Activated T-cell treated with anti-CD3 and anti-CD28 coated beads, Interleukin-2, amount 50 U/mL, for 24 hours (primary cell): ENCODE data around the gene PM20D2.

ENCODE experiments used
- DNase-seq: peaks from one replicate; pipeline ENCODE4 v3.0.0-alpha.2; 2020
- H3K27ac Mint-ChIP-seq: 2 replicates; pipeline ENCODE4 v1.8.0; 2020; ENCODE audit warnings: mild to moderate bottlenecking, mixed read lengths
- H3K27me3 Mint-ChIP-seq: 2 replicates; pipeline ENCODE4 v1.8.0; 2020; ENCODE audit warnings: mixed read lengths
- H3K36me3 Mint-ChIP-seq: 2 replicates; pipeline ENCODE4 v1.8.0; 2020; ENCODE audit warnings: low read depth, mixed read lengths
- H3K4me1 Mint-ChIP-seq: 2 replicates; pipeline ENCODE4 v1.8.0; 2020; ENCODE audit warnings: low read depth, mixed read lengths
- H3K4me3 Mint-ChIP-seq: 2 replicates; pipeline ENCODE4 v1.8.0; 2020; ENCODE audit warnings: mild to moderate bottlenecking, moderate library complexity, mixed read lengths
- H3K9me3 Mint-ChIP-seq: 2 replicates; pipeline ENCODE4 v1.8.0; 2020; ENCODE audit warnings: mixed read lengths

Gene PM20D2

GRCh38 chr6:89134723-89135122 is 11.1 kb upstream of the PM20D2 start:
- no peaks in the 10 kb centered on the region for H3K9me3 Mint-ChIP-seq
- no peak for DNase-seq
- no peaks in the 10 kb centered on the region for H3K36me3 Mint-ChIP-seq
- no peak overlapping the region for H3K4me3 Mint-ChIP-seq
- no peaks in the 10 kb centered on the region for H3K27me3 Mint-ChIP-seq
- H3K4me1 Mint-ChIP-seq = no peaks in the 10 kb centered on the region
- no peak overlapping the region for H3K27ac Mint-ChIP-seq

DNA sequence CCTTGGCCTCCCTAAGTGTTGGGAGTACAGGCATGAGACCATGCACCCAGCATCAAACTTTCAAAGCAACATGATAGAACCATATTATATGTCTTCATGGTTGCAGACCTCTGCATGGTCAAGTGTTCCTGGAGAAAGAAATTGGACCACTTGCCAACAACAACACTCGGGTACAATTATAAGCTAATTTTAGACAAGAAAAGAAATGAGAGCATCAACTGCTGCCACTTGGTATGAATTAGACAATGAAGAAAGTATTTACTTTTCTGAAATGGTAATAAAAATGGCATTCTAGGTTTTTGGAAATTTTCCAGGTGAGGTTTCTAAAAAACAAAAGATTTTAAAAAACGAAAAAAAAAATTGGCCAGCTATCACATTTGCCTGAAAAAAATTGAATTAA is 7.7 kb upstream of the PM20D2 start:
- Mint-ChIP-seq H3K36me3 (no peaks in the 10 kb centered on the region), H3K4me1 (no peaks in the 10 kb centered on the region), H3K4me3 (no peak overlapping the region), H3K27ac (no peak overlapping the region), H3K9me3 (no peaks in the 10 kb centered on the region), H3K27me3 (no peaks in the 10 kb centered on the region)
- DNase-seq = no peak

DNA sequence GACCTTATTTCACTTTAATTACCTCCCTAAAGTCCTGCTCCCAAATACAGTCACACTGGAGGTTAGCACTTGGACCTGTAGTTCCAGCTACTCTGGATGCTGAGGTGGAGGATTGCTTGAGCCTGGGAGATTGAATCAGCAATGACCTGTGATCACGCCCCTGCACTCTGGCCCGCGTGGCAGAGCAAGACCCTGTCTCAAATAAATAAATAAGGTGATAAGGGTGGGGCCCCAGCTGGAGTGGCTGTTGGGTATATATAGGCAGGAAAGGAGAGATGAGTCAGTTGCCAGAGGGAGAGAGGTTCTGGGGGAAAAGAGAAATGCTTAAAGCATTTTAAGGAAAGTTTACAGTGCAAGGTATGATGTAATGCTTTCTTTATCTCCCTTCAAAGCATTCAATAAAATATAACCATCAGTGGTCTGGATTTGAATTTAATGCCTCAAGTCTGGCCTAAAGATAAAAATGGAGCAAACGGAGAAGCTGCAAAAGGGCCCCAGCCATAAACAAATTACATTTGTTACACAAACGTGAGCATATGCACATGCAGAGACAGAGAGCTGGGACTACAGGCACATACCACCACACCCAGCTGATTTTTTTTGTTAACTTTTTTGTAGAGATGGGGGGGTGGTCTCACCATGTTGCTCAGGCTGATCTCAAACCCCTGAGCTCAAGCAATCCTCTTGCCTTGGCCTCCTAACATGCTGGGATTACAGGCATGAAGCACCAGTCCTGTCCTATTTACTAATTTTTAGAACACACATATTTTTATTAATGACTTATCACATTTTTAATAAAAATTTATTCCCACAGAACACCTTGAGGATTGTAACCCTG is 6.1 kb upstream of the PM20D2 start:
- Mint-ChIP-seq H3K9me3 (no peaks in the 10 kb centered on the region), H3K4me3 (no peak overlapping the region), H3K4me1 (peaks cover 6% of the 10 kb centered on the region), H3K27me3 (no peaks in the 10 kb centered on the region), H3K27ac (no peak overlapping the region), H3K36me3 (no peaks in the 10 kb centered on the region)
- DNase-seq = no peak

DNA sequence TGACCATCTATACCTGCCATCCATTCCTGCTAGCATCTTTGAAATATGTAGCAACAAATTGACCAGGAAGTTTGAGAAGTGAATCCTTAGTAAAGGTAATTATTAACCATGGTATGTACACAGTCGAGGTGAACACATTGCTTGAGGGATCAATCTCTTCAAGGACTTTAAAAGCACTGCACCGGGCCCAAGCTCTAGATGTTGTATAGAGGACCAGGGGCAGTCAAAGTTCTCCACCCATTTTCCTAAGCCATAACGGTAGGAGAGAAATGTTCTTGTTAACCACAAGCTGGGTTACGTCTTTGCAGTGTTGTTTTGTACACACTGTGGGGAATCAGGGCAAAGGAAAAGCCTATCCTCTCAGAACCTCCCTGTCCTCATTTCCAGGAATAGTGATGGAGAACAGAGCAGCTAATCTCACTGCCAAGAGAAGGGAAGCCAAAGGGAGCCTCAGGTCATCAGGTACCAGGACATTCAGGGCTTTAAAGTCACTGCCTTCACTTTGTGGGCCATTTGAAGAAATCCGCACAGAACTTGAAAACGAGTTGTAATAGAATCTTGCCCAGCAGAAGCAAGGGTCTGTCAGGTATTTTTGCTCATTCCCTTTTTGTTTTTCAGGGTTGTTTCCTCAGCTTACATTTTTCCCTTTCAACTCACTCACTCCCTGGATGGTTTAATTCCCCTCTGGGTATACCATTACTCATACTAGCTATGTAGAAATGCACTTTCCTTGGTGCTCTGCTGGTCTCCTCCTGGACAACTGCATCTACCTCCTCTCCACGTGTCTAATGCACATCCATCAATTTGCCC is 5.3 kb upstream of the PM20D2 start:
- Mint-ChIP-seq H3K27me3 (no peaks in the 10 kb centered on the region), H3K9me3 (no peaks in the 10 kb centered on the region), H3K4me1 (peaks cover 13% of the 10 kb centered on the region), H3K27ac (no peak overlapping the region), H3K4me3 (no peak overlapping the region), H3K36me3 (no peaks in the 10 kb centered on the region)
- DNase-seq = no peak

GRCh38 chr6:89144354-89144906 is 1.4 kb upstream of the PM20D2 start:
- DNase-seq = no peak
- H3K4me1 Mint-ChIP-seq = peaks cover 37% of the 10 kb centered on the region
- H3K9me3 Mint-ChIP-seq = no peaks in the 10 kb centered on the region
- H3K27ac Mint-ChIP-seq = no peak overlapping the region
- H3K36me3 Mint-ChIP-seq = peaks cover 22% of the 10 kb centered on the region
- H3K4me3 Mint-ChIP-seq = no peak overlapping the region
- no peaks in the 10 kb centered on the region for H3K27me3 Mint-ChIP-seq

DNA sequence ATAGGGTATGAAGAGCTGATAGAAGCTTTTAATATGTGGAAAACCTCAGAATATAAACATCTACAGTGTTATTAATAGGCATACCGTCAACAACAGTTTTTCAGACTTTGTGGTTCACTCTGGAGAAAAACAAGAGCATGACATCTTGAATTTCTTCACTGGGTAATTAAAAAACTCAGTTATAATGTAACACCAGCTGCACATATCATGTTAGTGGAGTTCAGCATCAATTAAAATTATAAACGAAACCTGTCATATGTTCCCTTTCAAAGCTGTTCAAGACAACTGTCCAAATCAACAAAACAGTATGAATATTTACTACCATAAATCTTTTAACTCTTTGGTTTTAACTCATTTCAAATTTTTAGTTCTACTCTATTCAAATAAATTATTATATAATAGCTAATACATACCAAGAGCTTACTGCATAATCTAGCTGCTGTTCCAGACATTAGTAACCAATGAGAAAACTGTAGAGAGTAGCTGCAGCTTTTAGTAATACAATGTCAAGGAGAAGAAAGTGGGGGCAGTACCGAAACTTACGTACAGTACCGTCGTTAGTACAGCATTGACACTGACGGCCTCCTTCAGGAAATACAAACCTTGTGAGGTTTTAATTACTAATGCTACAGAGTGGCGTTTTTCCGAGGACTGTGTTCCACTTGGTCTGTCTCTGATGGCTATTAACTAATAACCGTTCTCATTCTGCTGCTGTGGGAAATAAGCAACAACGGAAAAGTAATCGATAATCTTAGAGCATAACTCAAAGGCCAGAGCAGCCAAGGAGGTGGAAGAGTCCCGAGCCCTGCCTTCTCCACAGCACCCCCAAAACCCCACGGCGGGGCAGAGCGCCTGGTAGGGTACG is 532 bp upstream of the PM20D2 start:
- Mint-ChIP-seq H3K36me3 (peaks cover 31% of the 10 kb centered on the region), H3K4me1 (peaks cover 43% of the 10 kb centered on the region), H3K27ac (peak overlapping the region; percentile 96), H3K27me3 (no peaks in the 10 kb centered on the region), H3K9me3 (no peaks in the 10 kb centered on the region), H3K4me3 (peak overlapping the region; percentile 81)
- DNase-seq = no peak

DNA sequence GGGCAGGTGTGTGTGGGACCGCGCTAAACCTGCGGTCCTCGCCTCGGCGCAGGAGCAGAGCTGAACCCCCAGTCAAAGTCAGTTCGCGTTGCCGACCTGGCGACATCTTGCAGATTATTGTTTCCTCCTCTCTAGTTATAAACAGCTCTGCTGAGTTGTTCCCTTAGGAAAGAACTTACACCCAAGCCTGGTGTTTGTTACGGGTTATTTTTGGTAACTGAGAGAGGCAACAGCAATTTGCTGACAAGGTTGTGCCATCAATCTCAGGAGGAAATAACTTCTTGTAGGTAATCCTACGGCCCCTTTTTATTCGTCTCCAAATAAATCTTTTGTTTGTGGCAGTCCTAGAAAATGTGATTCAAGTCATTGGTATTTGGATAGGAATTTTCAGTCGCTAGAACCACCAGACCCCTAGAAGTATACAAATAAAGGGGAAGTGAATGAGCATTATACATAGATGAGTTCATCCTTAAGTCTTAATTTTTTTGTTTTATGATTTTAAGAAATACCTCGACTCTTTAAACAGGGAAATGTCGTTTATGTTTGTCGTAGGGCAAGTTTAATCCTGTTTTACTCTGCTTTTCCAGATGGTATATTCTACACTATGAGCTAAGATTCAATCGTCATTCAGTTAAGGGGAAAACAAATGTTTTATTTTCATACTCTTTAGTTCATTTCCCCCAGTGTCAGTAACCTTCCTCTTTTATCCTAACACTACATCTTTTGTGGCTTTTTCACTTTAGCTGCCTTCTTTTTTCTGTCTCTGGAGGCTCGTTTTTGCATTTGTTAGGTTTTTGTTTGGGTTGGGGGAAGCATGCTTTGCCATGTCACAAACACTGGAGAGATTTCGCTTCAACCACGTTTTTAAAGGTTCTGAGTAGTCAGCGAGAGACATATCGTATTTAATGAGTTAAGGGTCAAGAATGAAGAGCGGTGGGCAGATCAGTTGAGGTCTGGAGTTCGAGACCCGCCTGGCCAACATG is 1.2 kb downstream of the PM20D2 start:
- no peaks in the 10 kb centered on the region for H3K27me3 Mint-ChIP-seq
- no peak for DNase-seq
- no peaks in the 10 kb centered on the region for H3K9me3 Mint-ChIP-seq
- H3K36me3 Mint-ChIP-seq = peaks cover 40% of the 10 kb centered on the region
- peak overlapping the region; percentile 90 for H3K27ac Mint-ChIP-seq
- H3K4me1 Mint-ChIP-seq = peaks cover 43% of the 10 kb centered on the region
- peak overlapping the region; percentile 79 for H3K4me3 Mint-ChIP-seq

DNA sequence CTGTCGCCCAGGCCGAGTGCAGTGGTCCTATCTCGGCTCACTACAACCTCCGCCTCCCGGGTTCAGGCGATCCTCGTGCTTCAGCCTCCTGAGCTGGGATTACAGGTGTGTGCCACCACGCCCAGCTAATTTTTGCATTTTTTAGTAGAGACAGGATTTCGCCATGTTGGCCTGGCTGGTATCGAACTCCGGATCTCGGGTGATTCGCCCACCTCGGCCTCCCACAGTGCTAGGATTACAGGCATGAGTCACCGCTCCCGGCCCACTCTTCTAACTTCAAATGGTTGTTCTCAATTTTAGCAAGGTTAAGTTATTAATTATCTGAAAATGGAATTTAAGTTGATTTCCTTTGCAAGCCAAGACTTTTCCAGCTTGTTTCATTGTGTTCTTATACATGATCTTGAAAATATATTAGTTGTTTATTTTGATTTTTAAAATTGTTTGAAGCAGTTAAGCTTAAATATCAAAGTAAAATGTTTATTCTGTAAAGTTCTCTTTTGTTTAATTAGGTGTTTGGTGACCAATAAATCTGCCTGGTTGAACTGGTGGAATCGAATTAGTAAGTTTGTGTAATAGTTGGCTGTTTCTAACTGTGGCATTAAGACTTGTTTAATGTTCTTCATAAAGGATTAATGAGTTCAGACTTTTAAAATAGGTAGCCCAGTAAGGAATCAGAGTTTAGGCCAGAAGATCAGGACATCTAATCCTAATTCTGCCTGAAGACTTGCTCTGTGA is 2.3 kb downstream of the PM20D2 start:
- H3K4me3 Mint-ChIP-seq = peak overlapping the region; percentile 59
- H3K9me3 Mint-ChIP-seq = no peaks in the 10 kb centered on the region
- no peaks in the 10 kb centered on the region for H3K27me3 Mint-ChIP-seq
- H3K4me1 Mint-ChIP-seq = peaks cover 43% of the 10 kb centered on the region
- H3K36me3 Mint-ChIP-seq = peaks cover 48% of the 10 kb centered on the region
- peak; percentile 47 for DNase-seq
- H3K27ac Mint-ChIP-seq = no peak overlapping the region

GRCh38 chr6:89154131-89154530 is 8.3 kb downstream of the PM20D2 start:
- Mint-ChIP-seq H3K4me3 (no peak overlapping the region), H3K27ac (no peak overlapping the region), H3K4me1 (peaks cover 9% of the 10 kb centered on the region), H3K27me3 (no peaks in the 10 kb centered on the region), H3K36me3 (peaks cover 72% of the 10 kb centered on the region), H3K9me3 (no peaks in the 10 kb centered on the region)
- DNase-seq = no peak

GRCh38 chr6:89160331-89161092 is 14.7 kb downstream of the PM20D2 start:
- Mint-ChIP-seq H3K4me3 (no peak overlapping the region), H3K9me3 (no peaks in the 10 kb centered on the region), H3K36me3 (peaks cover 75% of the 10 kb centered on the region), H3K4me1 (no peaks in the 10 kb centered on the region), H3K27me3 (no peaks in the 10 kb centered on the region), H3K27ac (no peak overlapping the region)
- DNase-seq = no peak

- Mint-ChIP-seq H3K4me1 (no peaks in the 10 kb centered on the region), H3K27ac (no peak overlapping the region)
These were observed 15.6 kb downstream of the PM20D2 start for GRCh38 chr6:89161326-89162046.

GRCh38 chr6:89162047-89162371 is 16.2 kb downstream of the PM20D2 start:
- H3K4me1 Mint-ChIP-seq = no peaks in the 10 kb centered on the region
- H3K27ac Mint-ChIP-seq = no peak overlapping the region
- H3K36me3 Mint-ChIP-seq = peaks cover 70% of the 10 kb centered on the region
- no peak for DNase-seq
- no peaks in the 10 kb centered on the region for H3K9me3 Mint-ChIP-seq
- no peaks in the 10 kb centered on the region for H3K27me3 Mint-ChIP-seq
- H3K4me3 Mint-ChIP-seq = no peak overlapping the region

More at GRCh38 chr6:89161326-89162046, 15.6 kb downstream of the PM20D2 start:
- no peaks in the 10 kb centered on the region for H3K27me3 Mint-ChIP-seq
- no peak overlapping the region for H3K4me3 Mint-ChIP-seq
- no peaks in the 10 kb centered on the region for H3K9me3 Mint-ChIP-seq
- DNase-seq = no peak
- peaks cover 73% of the 10 kb centered on the region for H3K36me3 Mint-ChIP-seq
